RWPE1 (cell line): Measurements from ENCODE around the gene SATB1.
"Not testable (repeated sequence)": the region's sequence is repeated elsewhere in the genome, so short reads cannot be mapped to it uniquely, and the experiment has no call there.

ENCODE experiments used
- CTCF ChIA-PET: fragments of 350-600 bp; sonication (Branson Sonifier 250); formaldehyde crosslinking; extraction: SDS; loops from one replicate; lab custom pipeline; 2021; lab: Yijun Ruan, JAX
- POLR2A ChIA-PET: fragments of 400-600 bp; formaldehyde crosslinking; extraction: SDS; loops from one replicate; lab custom pipeline; 2020; ENCODE audit warnings: antibody characterized with exemption; ENCODE audit not compliant: low non-redundant PET; lab: Yijun Ruan, JAX
- DNase-seq: peaks from one replicate; pipeline ENCODE4 v3.0.0; 2012; ENCODE audit warnings: low spot score
- H3K27ac ChIP-seq: fragments of 450-650 bp; 2 replicates; pipeline ENCODE4 v1.5.1; 2017
- CTCF ChIP-seq: fragments of 450-650 bp; conservative IDR thresholded peaks from 2 replicates; pipeline ENCODE4 v1.5.1; 2017; ENCODE audit warnings: low read depth, mild to moderate bottlenecking

The SATB1 gene

GRCh38 chr3:18424729-18425640, at the start of gene SATB1:
TSS of gene SATB1 (minus strand) at chr3:18425339. CDS start at chr3:18420967, 4,372 bp downstream.
- ChIA-PET CTCF (interaction anchor here (0.6 kb wide), 1 partner anchor 92 kb away, joined by 3 read pairs; no protein-coding TSS in a partner anchor), POLR2A (interaction anchor here (0.5 kb wide), 1 partner anchor 74 kb away, joined by 3 read pairs; no protein-coding TSS in a partner anchor)
- H3K27ac ChIP-seq, result no peak within 1 kb of the TSS
- no peak for DNase-seq
- TF ChIP-seq CTCF, result no peak

GRCh38 chr3:18474202-18474601, 49.1 kb upstream of the SATB1 start:
- no peak for DNase-seq
- no peak for TF ChIP-seq CTCF
- CTCF ChIA-PET, result no interaction called here
- no peak overlapping the region for H3K27ac ChIP-seq
- POLR2A ChIA-PET, result no interaction called here

GRCh38 chr3:18469775-18470174, 44.6 kb upstream of the SATB1 start:
- no peak overlapping the region for H3K27ac ChIP-seq
- no peak for DNase-seq
- TF ChIP-seq CTCF, result no peak
- POLR2A ChIA-PET, result no interaction called here
- CTCF ChIA-PET, result no interaction called here

- POLR2A ChIA-PET, result no interaction called here
- no peak for DNase-seq
- TF ChIP-seq CTCF, result no peak
- no peak overlapping the region for H3K27ac ChIP-seq
- CTCF ChIA-PET, result no interaction called here
These were observed 41.0 kb upstream of the SATB1 start for GRCh38 chr3:18466136-18466535.

- CTCF ChIA-PET, result no interaction called here
- DNase-seq, result no peak
- no peak overlapping the region for H3K27ac ChIP-seq
- POLR2A ChIA-PET, result no interaction called here
- no peak for TF ChIP-seq CTCF
These were observed 29.6 kb upstream of the SATB1 start for GRCh38 chr3:18454766-18455165.

- H3K27ac ChIP-seq, CTCF ChIA-PET, DNase-seq, POLR2A ChIA-PET: not testable (repeated sequence)
These were observed 24.5 kb upstream of the SATB1 start for GRCh38 chr3:18449618-18450017.

- no peak overlapping the region for H3K27ac ChIP-seq
- TF ChIP-seq CTCF, result no peak
- ChIA-PET POLR2A (no interaction called here), CTCF (no interaction called here)
- DNase-seq, result no peak
These were observed 22.6 kb upstream of the SATB1 start for GRCh38 chr3:18447720-18448119.
